CD14-positive monocyte (primary cell): ENCODE measurements around the gene ZNF555. TPM values are rescaled to one million over a fixed set of nuclear protein-coding genes. Genes with fewer than 3 reads are reported as not detected.

Experiments
- DNase-seq, 3 donors: peaks; one replicate each; pipeline ENCODE4 v3.0.0-alpha.2; 2011 to 2022
- H2AFZ ChIP-seq: 2 replicates; pipeline ENCODE4 v1.6.0; 2012; ENCODE audit warnings: mild to moderate bottlenecking, low read depth, low read length, inconsistent platforms; ENCODE audit not compliant: insufficient read depth, poor library complexity, severe bottlenecking
- H3K27ac ChIP-seq, 2 donors: 1 replicate in 1 of 2; 2 replicates in 1 of 2; pipeline ENCODE4 v1.5.1; 2012 to 2013; ENCODE audit warnings: low read length in 2 of 2, control low read depth in 1 of 2, inconsistent platforms in 1 of 2, low read depth in 1 of 2, mild to moderate bottlenecking in 1 of 2
- H3K27me3 ChIP-seq, 2 donors: one replicate each; pipeline versions ENCODE4 v1.6.0 to v1.6.1; 2011 to 2013; ENCODE audit warnings: low read length in 2 of 2; ENCODE audit not compliant: control insufficient read depth in 2 of 2, insufficient read depth in 2 of 2
- H3K36me3 ChIP-seq, 2 donors: replicated peaks in 1 of 2; 1 replicate in 1 of 2; 2 replicates in 1 of 2; pipeline versions ENCODE4 v1.5.1 to v1.6.1; 2012 to 2013; ENCODE audit warnings: low read length in 2 of 2, control low read depth in 1 of 2, inconsistent platforms in 1 of 2, mild to moderate bottlenecking in 1 of 2; ENCODE audit not compliant: insufficient read depth in 2 of 2, control insufficient read depth in 1 of 2
- H3K4me1 ChIP-seq, 2 donors: 1 replicate in 1 of 2; 2 replicates in 1 of 2; pipeline versions ENCODE4 v1.5.1 to v1.6.1; 2012 to 2013; ENCODE audit warnings: low read length in 2 of 2, control low read depth in 1 of 2, inconsistent platforms in 1 of 2, mild to moderate bottlenecking in 1 of 2, moderate library complexity in 1 of 2; ENCODE audit not compliant: insufficient read depth in 2 of 2, control insufficient read depth in 1 of 2
- H3K4me2 ChIP-seq: replicated peaks from 2 replicates; pipeline ENCODE3; 2012; ENCODE audit warnings: low read length, moderate library complexity, mild to moderate bottlenecking; ENCODE audit not compliant: poor library complexity, severe bottlenecking; ENCODE audit errors: extremely low read depth
- H3K4me3 ChIP-seq, 3 experiments: fragments of 200-600 bp in 1 of 3; sonication (generic) in 1 of 3; replicated peaks in 1 of 3; 1 replicate in 2 of 3; 2 replicates in 1 of 3; pipeline ENCODE4 v1.5.1; 2011 to 2013; ENCODE audit warnings: low read length in 3 of 3, mild to moderate bottlenecking in 3 of 3, control low read depth in 2 of 3, low read depth in 2 of 3, inconsistent platforms in 1 of 3, moderate library complexity in 1 of 3
- H3K79me2 ChIP-seq: 2 replicates; pipeline ENCODE4 v1.6.0; 2012; ENCODE audit warnings: mild to moderate bottlenecking, control low read depth, inconsistent platforms, low read length, moderate library complexity; ENCODE audit not compliant: insufficient read depth
- H3K9ac ChIP-seq: 2 replicates; pipeline ENCODE4 v1.6.0; 2017; ENCODE audit warnings: low read length, mild to moderate bottlenecking; ENCODE audit not compliant: insufficient read depth, poor library complexity, severe bottlenecking
- H3K9me3 ChIP-seq, 2 donors: replicated peaks in 1 of 2; 1 replicate in 1 of 2; 2 replicates in 1 of 2; pipeline versions ENCODE4 v1.5.1 to v1.6.1; 2012 to 2013; ENCODE audit warnings: low read length in 2 of 2, control low read depth in 1 of 2; ENCODE audit not compliant: control insufficient read depth in 1 of 2, insufficient read depth in 1 of 2
- H4K20me1 ChIP-seq: 2 replicates; pipeline ENCODE4 v1.6.0; 2012; ENCODE audit warnings: mild to moderate bottlenecking, low read length, control low read depth, moderate library complexity; ENCODE audit not compliant: insufficient read depth
- H3K27ac Mint-ChIP-seq, 7 donors: one replicate each; pipeline ENCODE4 v1.8.0; 2020; ENCODE audit warnings: mild to moderate bottlenecking in 7 of 7, mixed read lengths in 7 of 7, moderate library complexity in 6 of 7, inconsistent platforms in 2 of 7
- H3K27me3 Mint-ChIP-seq, 3 donors: one replicate each; pipeline ENCODE4 v1.8.0; 2021 to 2022; ENCODE audit warnings: low read depth in 3 of 3, mild to moderate bottlenecking in 3 of 3, mixed read lengths in 3 of 3, moderate library complexity in 3 of 3, inconsistent platforms in 1 of 3
- H3K36me3 Mint-ChIP-seq, 2 donors: one replicate each; pipeline ENCODE4 v1.8.0; 2020; ENCODE audit warnings: mixed read lengths in 2 of 2, inconsistent platforms in 1 of 2, mild to moderate bottlenecking in 1 of 2
- H3K4me1 Mint-ChIP-seq: one replicate; pipeline ENCODE4 v1.8.0; 2020; ENCODE audit warnings: mild to moderate bottlenecking, mixed read lengths
- H3K4me3 Mint-ChIP-seq, 2 donors: one replicate each; pipeline ENCODE4 v1.8.0; 2020; ENCODE audit warnings: mild to moderate bottlenecking in 2 of 2, mixed read lengths in 2 of 2, moderate library complexity in 1 of 2
- H3K9me3 Mint-ChIP-seq, 7 donors: one replicate each; pipeline ENCODE4 v1.8.0; 2020 to 2022; ENCODE audit warnings: mixed read lengths in 7 of 7, mild to moderate bottlenecking in 6 of 7, moderate library complexity in 6 of 7, inconsistent platforms in 2 of 7
- WGBS: methylation state at CpG from one replicate; pipeline ENCODE4 v1.1.5; 2013; ENCODE audit warnings: missing lambda C conversion rate; ENCODE audit not compliant: insufficient coverage; 5-methylcytosine and 5-hydroxymethylcytosine counted together
- intact Hi-C, 2 donors: fragments of 100-400 bp; cut with micrococcal nuclease; formaldehyde crosslinking; loops; one replicate each; pipeline versions ENCODE4 v1.15.0 to v1.15.1; 2023
- polyA plus RNA-seq, 3 donors: library from polyadenylated mRNA; depleted of rRNA in 1 of 3; unstranded in 2 of 3; stranded (reverse) in 1 of 3; fragments of 300-500 nt in 2 of 3; fragments of >200 nt in 1 of 3; fragmentation: Illumina TruSeq in 2 of 3; gene quantifications; 1 replicate in 2 of 3; 2 replicates in 1 of 3; pipeline ENCODE4 v1.2.3, GENCODE V29; 2012 to 2021
- TF ChIP-seq, protein P1 (sequence below): fragments of 200-600 bp; IDR thresholded peaks from one replicate; pipeline ENCODE4 v1.8.0; 2022; ENCODE audit warnings: antibody characterized with exemption, mild to moderate bottlenecking

ZNF555 gene
- polyA plus RNA-seq, 3 donors, result 2.2 to 2.9 (median 2.6) TPM

DNA sequence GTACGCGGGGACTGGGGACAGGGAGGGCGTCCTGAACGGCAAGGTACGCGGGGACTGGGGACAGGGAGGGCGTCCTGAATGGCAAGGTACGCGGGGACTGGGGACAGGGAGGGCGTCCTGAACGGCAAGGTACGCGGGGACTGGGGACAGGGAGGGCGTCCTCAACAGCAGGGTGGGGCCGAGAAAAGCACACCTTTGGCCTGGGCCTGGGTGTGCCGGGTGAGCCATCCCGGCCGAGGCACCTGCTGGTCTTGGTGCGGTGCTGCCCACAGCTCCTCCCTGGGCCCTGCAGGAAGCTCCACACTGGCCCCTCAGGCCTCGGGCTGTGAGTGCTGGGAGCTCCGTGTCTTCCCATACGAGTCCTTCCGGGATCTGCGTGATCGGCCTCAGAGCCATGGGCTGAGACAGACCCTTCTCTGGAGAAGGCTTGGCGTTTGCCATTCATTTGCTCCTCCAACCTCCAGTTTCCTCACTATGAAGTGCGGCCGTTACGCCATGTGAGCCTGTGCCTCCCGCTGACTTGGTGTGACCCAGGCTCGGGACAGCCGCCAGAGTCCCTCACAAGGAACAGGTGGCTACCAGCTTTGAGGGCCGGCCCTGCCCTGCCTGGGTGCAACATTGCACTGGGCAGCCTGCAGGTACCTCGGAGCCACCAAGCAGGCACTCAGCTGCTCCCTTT, 29.4 kb upstream of the ZNF555 start:
- Histone ChIP-seq H2AFZ (no peak overlapping the region), H3K27ac (no peak overlapping the region), H3K9me3 (no peaks in the 10 kb centered on the region), H3K79me2 (no peaks in the 10 kb centered on the region), H3K4me1 (no peaks in the 10 kb centered on the region), H3K4me3 (no peak overlapping the region), H3K9ac (no peak overlapping the region), H4K20me1 (no peaks in the 10 kb centered on the region), H3K4me2 (no peak overlapping the region), H3K27me3 (no peaks in the 10 kb centered on the region), H3K36me3 (peaks cover 18 to 19% of the 10 kb centered on the region in 2 donors)
- Mint-ChIP-seq H3K4me1 (no peaks in the 10 kb centered on the region), H3K4me3 (no peak overlapping the region), H3K27ac (no peak overlapping the region), H3K27me3 (peaks cover 0 to 2% (median 0%) of the 10 kb centered on the region in 3 donors), H3K36me3 (peaks cover 18 to 36% of the 10 kb centered on the region in 2 donors), H3K9me3 (peaks cover 0 to 2% (median 0%) of the 10 kb centered on the region in 7 donors)
- TF ChIP-seq, protein P1, sequence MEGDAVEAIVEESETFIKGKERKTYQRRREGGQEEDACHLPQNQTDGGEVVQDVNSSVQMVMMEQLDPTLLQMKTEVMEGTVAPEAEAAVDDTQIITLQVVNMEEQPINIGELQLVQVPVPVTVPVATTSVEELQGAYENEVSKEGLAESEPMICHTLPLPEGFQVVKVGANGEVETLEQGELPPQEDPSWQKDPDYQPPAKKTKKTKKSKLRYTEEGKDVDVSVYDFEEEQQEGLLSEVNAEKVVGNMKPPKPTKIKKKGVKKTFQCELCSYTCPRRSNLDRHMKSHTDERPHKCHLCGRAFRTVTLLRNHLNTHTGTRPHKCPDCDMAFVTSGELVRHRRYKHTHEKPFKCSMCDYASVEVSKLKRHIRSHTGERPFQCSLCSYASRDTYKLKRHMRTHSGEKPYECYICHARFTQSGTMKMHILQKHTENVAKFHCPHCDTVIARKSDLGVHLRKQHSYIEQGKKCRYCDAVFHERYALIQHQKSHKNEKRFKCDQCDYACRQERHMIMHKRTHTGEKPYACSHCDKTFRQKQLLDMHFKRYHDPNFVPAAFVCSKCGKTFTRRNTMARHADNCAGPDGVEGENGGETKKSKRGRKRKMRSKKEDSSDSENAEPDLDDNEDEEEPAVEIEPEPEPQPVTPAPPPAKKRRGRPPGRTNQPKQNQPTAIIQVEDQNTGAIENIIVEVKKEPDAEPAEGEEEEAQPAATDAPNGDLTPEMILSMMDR, result no peak
- 92% methylated on average over 26 of the region's 34 CpGs for WGBS
- intact Hi-C loops, result loop anchor here in 1 of 2 donors (5.0 kb wide), 1 partner anchor 55 kb away; the partner anchor contains the start of gene ZNF556
- DNase-seq, result no peak

DNA sequence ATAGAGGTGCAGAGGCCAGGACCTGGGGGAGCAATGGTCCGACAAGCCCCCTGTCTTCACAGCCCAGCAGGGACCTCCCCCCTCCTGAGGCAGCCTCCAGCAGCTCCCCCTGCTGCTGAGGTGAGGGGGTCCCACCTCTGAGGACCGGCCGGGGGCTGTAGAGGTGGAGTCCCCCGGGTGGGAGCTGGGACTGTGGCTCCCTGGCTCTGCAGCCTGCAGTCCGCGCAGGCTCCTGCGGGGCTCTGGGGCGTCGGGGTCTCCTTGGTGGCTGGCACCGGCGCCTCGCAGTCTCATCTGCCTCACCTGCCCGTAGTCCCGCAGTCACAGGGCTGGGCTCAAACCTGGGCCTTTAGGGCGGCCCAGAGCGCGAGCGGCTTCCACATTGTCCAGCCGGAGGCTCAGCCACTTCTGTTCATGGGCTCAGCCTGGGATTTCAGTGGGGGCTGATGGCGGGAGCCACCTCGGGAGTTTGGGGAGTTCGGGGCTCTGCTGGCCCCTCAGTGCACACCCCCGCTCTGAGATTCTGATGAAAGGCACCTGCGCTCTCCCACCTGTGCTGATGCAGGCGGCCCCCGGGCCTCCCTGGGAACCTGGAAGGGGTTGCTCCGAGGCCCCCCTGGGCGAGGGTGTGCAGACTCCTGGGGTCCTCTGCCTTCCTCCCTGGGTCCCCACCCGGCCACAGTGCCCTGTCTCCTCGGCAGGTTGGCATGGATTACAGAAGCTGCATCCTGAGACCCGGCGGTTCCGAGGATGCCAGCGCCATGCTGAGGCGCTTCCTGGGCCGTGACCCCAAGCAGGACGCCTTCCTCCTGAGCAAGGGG, 28.7 kb upstream of the ZNF555 start:
- Mint-ChIP-seq H3K27me3 (peaks cover 0 to 2% (median 0%) of the 10 kb centered on the region in 3 donors), H3K27ac (no peak overlapping the region), H3K36me3 (peaks cover 16 to 36% of the 10 kb centered on the region in 2 donors), H3K4me1 (no peaks in the 10 kb centered on the region), H3K9me3 (peaks cover 0 to 4% (median 0%) of the 10 kb centered on the region in 7 donors), H3K4me3 (no peak overlapping the region)
- DNase-seq, result no peak
- Histone ChIP-seq H3K27me3 (no peaks in the 10 kb centered on the region), H3K9me3 (no peaks in the 10 kb centered on the region), H4K20me1 (no peaks in the 10 kb centered on the region), H3K4me3 (no peak overlapping the region), H3K4me1 (no peaks in the 10 kb centered on the region), H3K4me2 (no peak overlapping the region), H3K36me3 (peaks cover 12 to 15% of the 10 kb centered on the region in 2 donors), H3K9ac (no peak overlapping the region), H3K79me2 (no peaks in the 10 kb centered on the region), H3K27ac (no peak overlapping the region), H2AFZ (no peak overlapping the region)
- TF ChIP-seq, protein P1, result no peak
- WGBS, result 97% methylated on average over 34 of the region's 37 CpGs
- intact Hi-C loops, result loop anchor here in 1 of 2 donors (5.0 kb wide), 1 partner anchor 55 kb away; the partner anchor contains the start of gene ZNF556
